ENCODE data around the gene TMEM231.
"Not testable (repeated sequence)": the region's sequence is repeated elsewhere in the genome, so short reads cannot be mapped to it uniquely, and the experiment has no call there.

The TMEM231 gene

GRCh38 chr16:75532142-75532765 is 23.8 kb downstream of the TMEM231 start:
- DNase-seq (ENCODE audit: insufficient read length, low spot score) (no peak), FAIRE-seq (no peak)
- TF ChIP-seq POLR2A (IDR thresholded peaks at IDR 0.05; ENCODE audit: low read depth, low read length): no peak

- TF ChIP-seq POLR2A (IDR thresholded peaks at IDR 0.05; ENCODE audit: low read depth, low read length): no peak
- FAIRE-seq (no peak), DNase-seq (ENCODE audit: insufficient read length, low spot score) (no peak)
Observed at GRCh38 chr16:75529959-75530358, 26.1 kb downstream of the TMEM231 start.

- no peak for FAIRE-seq
- no peak for DNase-seq (ENCODE audit: insufficient read length, low spot score)
- TF ChIP-seq POLR2A (IDR thresholded peaks at IDR 0.05; ENCODE audit: low read depth, low read length): no peak
Observed at GRCh38 chr16:75529056-75529905, 26.8 kb downstream of the TMEM231 start.

GRCh38 chr16:75527825-75528299 is 28.2 kb downstream of the TMEM231 start:
- no peak for TF ChIP-seq POLR2A (IDR thresholded peaks at IDR 0.05; ENCODE audit: low read depth, low read length)
- FAIRE-seq: no peak
- DNase-seq (ENCODE audit: insufficient read length, low spot score): no peak

- FAIRE-seq (no peak), DNase-seq (ENCODE audit: insufficient read length, low spot score) (no peak)
- TF ChIP-seq POLR2A (IDR thresholded peaks at IDR 0.05; ENCODE audit: low read depth, low read length): no peak
Observed at GRCh38 chr16:75526032-75526790, 29.8 kb downstream of the TMEM231 start.

- FAIRE-seq: no peak
- no peak for TF ChIP-seq POLR2A (IDR thresholded peaks at IDR 0.05; ENCODE audit: low read depth, low read length)
- no peak for DNase-seq (ENCODE audit: insufficient read length, low spot score)
Observed at GRCh38 chr16:75519175-75519574, 36.9 kb downstream of the TMEM231 start.

- FAIRE-seq; DNase-seq (ENCODE audit: insufficient read length, low spot score): not testable (repeated sequence)
Observed at GRCh38 chr16:75516189-75516966, 39.7 kb downstream of the TMEM231 start.

- DNase-seq (ENCODE audit: insufficient read length, low spot score) (no peak), FAIRE-seq (no peak)
- TF ChIP-seq POLR2A (IDR thresholded peaks at IDR 0.05; ENCODE audit: low read depth, low read length): no peak
Observed at GRCh38 chr16:75514296-75514695, 41.8 kb downstream of the TMEM231 start.

GRCh38 chr16:75506574-75506973 is 49.5 kb downstream of the TMEM231 start:
- FAIRE-seq (no peak), DNase-seq (ENCODE audit: insufficient read length, low spot score) (no peak)
- TF ChIP-seq POLR2A (IDR thresholded peaks at IDR 0.05; ENCODE audit: low read depth, low read length): no peak

- no peak for TF ChIP-seq POLR2A (IDR thresholded peaks at IDR 0.05; ENCODE audit: low read depth, low read length)
- DNase-seq (ENCODE audit: insufficient read length, low spot score) (no peak), FAIRE-seq (no peak)
Observed at GRCh38 chr16:75506107-75506506, 49.9 kb downstream of the TMEM231 start.

- no peak for TF ChIP-seq POLR2A (IDR thresholded peaks at IDR 0.05; ENCODE audit: low read depth, low read length)
- FAIRE-seq: no peak
Observed at GRCh38 chr16:75503801-75504200, 52.3 kb downstream of the TMEM231 start.

GRCh38 chr16:75502916-75503605 is 53.0 kb downstream of the TMEM231 start:
- DNase-seq (ENCODE audit: insufficient read length, low spot score): peak; percentile 47
- no peak for TF ChIP-seq POLR2A (IDR thresholded peaks at IDR 0.05; ENCODE audit: low read depth, low read length)
- no peak for FAIRE-seq

More at GRCh38 chr16:75503801-75504200, 52.3 kb downstream of the TMEM231 start:
- no peak for DNase-seq (ENCODE audit: insufficient read length, low spot score)

GRCh38 chr16:75501820-75502219 is 54.2 kb downstream of the TMEM231 start:
- DNase-seq (ENCODE audit: insufficient read length, low spot score); FAIRE-seq: not testable (repeated sequence)

Data from H54 (cell line).